ENCODE measurements around the gene CNTNAP5. TPM values are rescaled to one million over a fixed set of nuclear protein-coding genes. Genes with fewer than 3 reads are reported as not detected.

Gene CNTNAP5
- total RNA-seq, 1 donor from 2014 or later: 22.0 TPM

- no peak for TF ChIP-seq CTCF (IDR thresholded peaks at IDR 0.05; ENCODE audit: partially characterized antibody, unreplicated experiment)
- Mint-ChIP-seq H3K4me1 (ENCODE audit: low read depth, unreplicated experiment) (no peaks in the 10 kb centered on the region), H3K9me3 (ENCODE audit: unreplicated experiment) (no peaks in the 10 kb centered on the region), H3K27me3 (ENCODE audit: unreplicated experiment) (no peaks in the 10 kb centered on the region), H3K27ac (ENCODE audit: unreplicated experiment) (no peak overlapping the region), H3K36me3 (ENCODE audit: unreplicated experiment) (no peaks in the 10 kb centered on the region), H3K4me3 (ENCODE audit: unreplicated experiment) (no peak overlapping the region)
- no peak for DNase-seq
Measured at GRCh38 chr2:124315221-124315880, 290.3 kb downstream of the CNTNAP5 start.

- H3K27me3 Mint-ChIP-seq (ENCODE audit: unreplicated experiment): no peaks in the 10 kb centered on the region
- no peaks in the 10 kb centered on the region for H3K4me1 Mint-ChIP-seq (ENCODE audit: low read depth, unreplicated experiment)
- H3K36me3 Mint-ChIP-seq (ENCODE audit: unreplicated experiment): no peaks in the 10 kb centered on the region
- no peak overlapping the region for H3K27ac Mint-ChIP-seq (ENCODE audit: unreplicated experiment)
- no peaks in the 10 kb centered on the region for H3K9me3 Mint-ChIP-seq (ENCODE audit: unreplicated experiment)
- DNase-seq: no peak
- no peak for TF ChIP-seq CTCF (IDR thresholded peaks at IDR 0.05; ENCODE audit: partially characterized antibody, unreplicated experiment)
- H3K4me3 Mint-ChIP-seq (ENCODE audit: unreplicated experiment): no peak overlapping the region
Measured at GRCh38 chr2:124316133-124316532, 291.0 kb downstream of the CNTNAP5 start.

- no peaks in the 10 kb centered on the region for H3K4me1 Mint-ChIP-seq (ENCODE audit: low read depth, unreplicated experiment)
- no peaks in the 10 kb centered on the region for H3K27me3 Mint-ChIP-seq (ENCODE audit: unreplicated experiment)
- no peak overlapping the region for H3K4me3 Mint-ChIP-seq (ENCODE audit: unreplicated experiment)
- no peaks in the 10 kb centered on the region for H3K9me3 Mint-ChIP-seq (ENCODE audit: unreplicated experiment)
- no peak overlapping the region for H3K27ac Mint-ChIP-seq (ENCODE audit: unreplicated experiment)
- no peak for DNase-seq
- TF ChIP-seq CTCF (IDR thresholded peaks at IDR 0.05; ENCODE audit: partially characterized antibody, unreplicated experiment): no peak
- no peaks in the 10 kb centered on the region for H3K36me3 Mint-ChIP-seq (ENCODE audit: unreplicated experiment)
Measured at GRCh38 chr2:124316881-124317605, 292.0 kb downstream of the CNTNAP5 start.

- no peak overlapping the region for H3K4me3 Mint-ChIP-seq (ENCODE audit: unreplicated experiment)
- no peak for TF ChIP-seq CTCF (IDR thresholded peaks at IDR 0.05; ENCODE audit: partially characterized antibody, unreplicated experiment)
- DNase-seq: no peak
- no peaks in the 10 kb centered on the region for H3K36me3 Mint-ChIP-seq (ENCODE audit: unreplicated experiment)
- H3K4me1 Mint-ChIP-seq (ENCODE audit: low read depth, unreplicated experiment): no peaks in the 10 kb centered on the region
- H3K9me3 Mint-ChIP-seq (ENCODE audit: unreplicated experiment): no peaks in the 10 kb centered on the region
- H3K27ac Mint-ChIP-seq (ENCODE audit: unreplicated experiment): no peak overlapping the region
- no peaks in the 10 kb centered on the region for H3K27me3 Mint-ChIP-seq (ENCODE audit: unreplicated experiment)
Measured at GRCh38 chr2:124317628-124318027, 292.5 kb downstream of the CNTNAP5 start.

GRCh38 chr2:124318913-124319312 is 293.8 kb downstream of the CNTNAP5 start:
- Mint-ChIP-seq H3K27ac (ENCODE audit: unreplicated experiment) (no peak overlapping the region), H3K4me1 (ENCODE audit: low read depth, unreplicated experiment) (no peaks in the 10 kb centered on the region), H3K9me3 (ENCODE audit: unreplicated experiment) (no peaks in the 10 kb centered on the region), H3K36me3 (ENCODE audit: unreplicated experiment) (no peaks in the 10 kb centered on the region), H3K4me3 (ENCODE audit: unreplicated experiment) (no peak overlapping the region), H3K27me3 (ENCODE audit: unreplicated experiment) (no peaks in the 10 kb centered on the region)
- no peak for DNase-seq
- TF ChIP-seq CTCF (IDR thresholded peaks at IDR 0.05; ENCODE audit: partially characterized antibody, unreplicated experiment): no peak
